ENCODE results near the gene LIPE.
A peak's percentile ranks its signal among the peaks of the same experiment; 100 is the strongest.

LIPE gene

GRCh38 chr19:42424712-42425131, 2.5 kb downstream of the LIPE start:
- Mint-ChIP-seq H3K9me3 (no peaks in the 10 kb centered on the region), H3K36me3 (no peaks in the 10 kb centered on the region), H3K27ac (no peak overlapping the region), H3K4me3 (peak overlapping the region; percentile 94), H3K4me1 (peaks cover 41% of the 10 kb centered on the region), H3K27me3 (no peaks in the 10 kb centered on the region)

GRCh38 chr19:42424345-42424707, 2.9 kb downstream of the LIPE start:
- Mint-ChIP-seq H3K4me1 (peaks cover 41% of the 10 kb centered on the region), H3K36me3 (no peaks in the 10 kb centered on the region), H3K4me3 (peak overlapping the region; percentile 94), H3K27ac (no peak overlapping the region), H3K9me3 (no peaks in the 10 kb centered on the region), H3K27me3 (no peaks in the 10 kb centered on the region)

- H3K36me3 Mint-ChIP-seq: no peaks in the 10 kb centered on the region
- no peaks in the 10 kb centered on the region for H3K9me3 Mint-ChIP-seq
- H3K4me1 Mint-ChIP-seq: peaks cover 41% of the 10 kb centered on the region
- H3K27me3 Mint-ChIP-seq: no peaks in the 10 kb centered on the region
- H3K27ac Mint-ChIP-seq: peak overlapping the region; percentile 94
- peak overlapping the region; percentile 94 for H3K4me3 Mint-ChIP-seq
Observed at GRCh38 chr19:42423462-42424344, 3.5 kb downstream of the LIPE start.

- no peaks in the 10 kb centered on the region for H3K9me3 Mint-ChIP-seq
- no peaks in the 10 kb centered on the region for H3K27me3 Mint-ChIP-seq
- H3K27ac Mint-ChIP-seq: peak overlapping the region; percentile 94
- peak overlapping the region; percentile 94 for H3K4me3 Mint-ChIP-seq
- H3K4me1 Mint-ChIP-seq: peaks cover 41% of the 10 kb centered on the region
- no peaks in the 10 kb centered on the region for H3K36me3 Mint-ChIP-seq
Observed at GRCh38 chr19:42422901-42423461, 4.2 kb downstream of the LIPE start.

GRCh38 chr19:42422092-42422900, 4.9 kb downstream of the LIPE start:
- Mint-ChIP-seq H3K27ac (peak overlapping the region; percentile 94), H3K4me3 (peak overlapping the region; percentile 94), H3K36me3 (no peaks in the 10 kb centered on the region), H3K4me1 (peaks cover 41% of the 10 kb centered on the region), H3K9me3 (no peaks in the 10 kb centered on the region), H3K27me3 (no peaks in the 10 kb centered on the region)

DNA sequence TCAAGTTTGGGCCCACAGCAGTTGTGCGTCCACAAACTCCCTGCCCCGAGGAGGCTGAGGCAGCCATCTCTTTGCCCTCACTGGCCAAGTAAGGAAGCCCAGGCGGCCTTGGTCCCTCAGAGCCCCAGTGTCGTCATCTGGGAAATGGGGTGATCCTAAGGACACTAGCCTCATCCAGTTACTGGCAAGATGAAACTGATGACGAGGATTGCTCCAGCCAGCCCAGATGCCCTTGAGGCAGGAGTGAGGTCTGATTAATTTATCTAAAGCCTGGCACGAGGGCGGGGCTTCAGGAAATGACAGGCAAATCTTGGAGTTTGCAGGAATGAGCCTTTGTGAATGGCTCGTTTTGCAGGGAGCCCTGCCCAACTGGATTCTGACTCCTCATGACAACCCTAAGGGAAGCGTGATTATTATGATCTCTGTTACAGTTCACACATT, 5.6 kb downstream of the LIPE start:
- Mint-ChIP-seq H3K9me3 (no peaks in the 10 kb centered on the region), H3K27me3 (no peaks in the 10 kb centered on the region), H3K4me1 (peaks cover 41% of the 10 kb centered on the region), H3K36me3 (no peaks in the 10 kb centered on the region), H3K27ac (no peak overlapping the region), H3K4me3 (peak overlapping the region; percentile 94)

- Mint-ChIP-seq H3K4me1 (peaks cover 41% of the 10 kb centered on the region), H3K27me3 (no peaks in the 10 kb centered on the region), H3K27ac (peak overlapping the region; percentile 65), H3K36me3 (no peaks in the 10 kb centered on the region), H3K4me3 (peak overlapping the region; percentile 37), H3K9me3 (no peaks in the 10 kb centered on the region)
Observed at GRCh38 chr19:42421101-42421500, 6.1 kb downstream of the LIPE start.

DNA sequence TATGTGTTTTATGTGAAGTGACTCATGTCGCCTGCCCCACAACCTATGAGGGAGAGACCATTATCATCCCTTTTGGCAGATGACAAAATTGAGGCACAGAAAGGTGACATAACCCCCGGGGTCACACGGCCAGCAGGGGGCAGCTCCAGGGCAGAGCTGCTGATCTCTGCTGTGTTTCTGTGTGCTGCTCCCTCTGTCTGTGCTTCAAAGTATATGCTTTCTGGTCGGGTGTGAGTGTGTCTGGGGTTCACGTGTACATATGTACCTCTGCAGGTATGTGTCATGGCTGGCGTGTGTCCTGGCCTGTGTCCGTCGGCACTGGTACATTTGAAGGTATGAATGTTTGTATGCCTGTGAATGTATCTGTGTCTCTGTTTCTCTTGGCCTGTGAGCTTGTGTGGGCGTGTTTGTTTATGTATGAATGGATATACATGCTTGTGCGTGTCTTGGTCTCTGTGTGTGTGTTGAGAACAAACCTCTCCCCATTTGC, 7.1 kb downstream of the LIPE start:
- Mint-ChIP-seq H3K9me3 (no peaks in the 10 kb centered on the region), H3K27me3 (no peaks in the 10 kb centered on the region), H3K4me3 (no peak overlapping the region), H3K36me3 (no peaks in the 10 kb centered on the region), H3K27ac (no peak overlapping the region), H3K4me1 (peaks cover 41% of the 10 kb centered on the region)

GRCh38 chr19:42419309-42419708, 7.9 kb downstream of the LIPE start:
- Mint-ChIP-seq H3K36me3 (no peaks in the 10 kb centered on the region), H3K4me1 (peaks cover 38% of the 10 kb centered on the region), H3K9me3 (no peaks in the 10 kb centered on the region), H3K27ac (no peak overlapping the region), H3K4me3 (no peak overlapping the region), H3K27me3 (no peaks in the 10 kb centered on the region)

- Mint-ChIP-seq H3K9me3 (no peaks in the 10 kb centered on the region), H3K27me3 (no peaks in the 10 kb centered on the region), H3K36me3 (peaks cover 2% of the 10 kb centered on the region), H3K4me1 (no peaks in the 10 kb centered on the region), H3K4me3 (no peak overlapping the region), H3K27ac (no peak overlapping the region)
Observed at GRCh38 chr19:42412661-42413076, 14.5 kb downstream of the LIPE start.

DNA sequence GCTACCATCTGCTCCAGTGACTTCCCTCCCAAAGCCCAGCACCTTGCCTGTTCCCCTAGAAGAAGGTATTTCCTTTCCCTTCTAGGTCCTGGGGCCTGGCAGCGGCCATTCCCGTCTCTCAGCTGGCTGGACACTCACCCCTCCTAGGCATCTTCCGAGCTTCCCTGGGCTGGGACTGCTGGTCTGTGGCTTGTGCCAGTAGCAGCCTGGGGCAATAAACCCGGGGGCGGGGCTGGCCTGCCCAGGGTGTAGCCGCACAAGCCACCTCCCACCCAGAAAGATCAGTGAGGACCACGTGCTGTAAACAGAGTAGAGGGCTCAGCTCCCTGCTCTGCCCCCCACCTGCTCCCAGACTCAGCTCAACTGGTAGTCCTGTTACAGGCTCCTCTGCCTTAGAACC, 15.0 kb downstream of the LIPE start:
- Mint-ChIP-seq H3K4me1 (no peaks in the 10 kb centered on the region), H3K27me3 (no peaks in the 10 kb centered on the region), H3K4me3 (no peak overlapping the region), H3K9me3 (no peaks in the 10 kb centered on the region), H3K36me3 (peaks cover 2% of the 10 kb centered on the region), H3K27ac (no peak overlapping the region)

DNA sequence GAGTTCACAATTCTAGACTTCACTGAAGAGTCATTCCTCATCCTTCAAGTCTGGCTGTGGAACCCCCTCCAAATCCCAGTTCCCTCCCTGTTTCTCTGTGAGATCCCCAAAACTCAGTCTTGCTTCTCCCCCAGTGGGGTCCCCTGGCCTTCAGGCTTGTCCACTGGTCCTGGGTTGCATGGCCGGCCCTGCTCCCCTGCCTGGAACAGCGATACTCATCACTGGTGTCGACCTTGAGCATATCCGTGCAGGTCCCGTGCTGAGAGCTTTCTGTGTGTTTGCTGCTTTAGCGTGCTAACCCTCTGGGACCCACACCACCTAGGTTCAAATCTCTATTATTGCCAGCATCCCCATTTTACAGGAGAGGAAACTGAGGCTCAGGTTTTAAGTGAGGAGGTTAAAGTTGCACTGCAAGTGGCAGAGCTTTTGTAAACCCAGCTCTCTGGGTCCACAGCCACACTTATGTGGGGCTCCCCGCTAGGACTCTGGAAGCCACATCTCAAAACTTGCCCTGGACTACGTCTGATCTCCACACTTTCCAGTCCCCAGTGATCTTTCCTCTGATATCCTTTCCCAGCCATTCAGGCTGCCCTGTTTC, 15.5 kb downstream of the LIPE start:
- H3K4me3 Mint-ChIP-seq: no peak overlapping the region
- no peaks in the 10 kb centered on the region for H3K4me1 Mint-ChIP-seq
- H3K9me3 Mint-ChIP-seq: no peaks in the 10 kb centered on the region
- no peaks in the 10 kb centered on the region for H3K27me3 Mint-ChIP-seq
- peaks cover 2% of the 10 kb centered on the region for H3K36me3 Mint-ChIP-seq
- peak overlapping the region; percentile 43 for H3K27ac Mint-ChIP-seq

DNA sequence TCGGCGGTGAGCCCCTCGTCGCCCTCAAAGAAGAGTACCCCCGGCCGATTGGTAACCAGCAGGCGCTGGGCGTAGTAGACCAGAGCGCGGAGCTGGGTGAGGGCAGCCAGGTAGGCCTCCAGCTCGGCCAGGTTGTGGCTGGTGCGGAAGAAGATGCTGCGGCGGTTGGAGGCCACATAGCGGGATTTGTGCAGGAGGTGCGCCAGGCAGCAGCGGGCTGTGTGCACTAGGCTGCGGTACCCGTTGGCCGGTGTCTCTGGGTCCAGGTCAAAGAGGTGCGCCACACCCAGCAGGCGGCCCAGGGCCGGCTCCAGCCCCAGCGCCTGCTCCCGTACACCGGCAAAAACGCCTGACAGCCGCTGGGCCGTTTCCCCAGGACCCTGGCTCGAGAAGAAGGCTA, 16.8 kb downstream of the LIPE start:
- Mint-ChIP-seq H3K36me3 (peaks cover 2% of the 10 kb centered on the region), H3K27ac (no peak overlapping the region), H3K27me3 (no peaks in the 10 kb centered on the region), H3K9me3 (no peaks in the 10 kb centered on the region), H3K4me1 (no peaks in the 10 kb centered on the region), H3K4me3 (no peak overlapping the region)

DNA sequence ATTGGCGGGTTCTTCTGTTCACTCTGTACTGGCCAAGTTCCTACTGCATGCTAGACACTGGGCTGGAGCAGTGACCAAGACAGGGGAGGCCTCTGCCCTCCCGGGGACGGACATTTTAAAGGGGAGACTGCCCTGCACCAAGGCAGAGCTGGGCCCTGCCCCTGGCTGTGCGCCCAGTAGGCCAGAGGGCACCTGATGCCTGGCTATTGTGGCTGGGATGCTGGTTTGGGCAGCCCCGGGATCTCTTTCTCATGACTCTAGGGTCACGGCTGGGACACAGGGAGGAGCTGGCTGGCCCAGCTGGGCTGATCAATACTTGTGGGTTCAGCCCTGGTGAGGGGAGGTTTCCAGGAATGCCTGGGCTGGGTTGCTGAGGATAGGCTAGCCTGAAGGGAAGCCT, 17.7 kb downstream of the LIPE start:
- no peaks in the 10 kb centered on the region for H3K27me3 Mint-ChIP-seq
- H3K9me3 Mint-ChIP-seq: no peaks in the 10 kb centered on the region
- no peak overlapping the region for H3K27ac Mint-ChIP-seq
- no peak overlapping the region for H3K4me3 Mint-ChIP-seq
- H3K4me1 Mint-ChIP-seq: no peaks in the 10 kb centered on the region
- H3K36me3 Mint-ChIP-seq: peaks cover 2% of the 10 kb centered on the region

- Mint-ChIP-seq H3K9me3 (no peaks in the 10 kb centered on the region), H3K36me3 (no peaks in the 10 kb centered on the region), H3K4me3 (no peak overlapping the region), H3K27ac (no peak overlapping the region), H3K4me1 (no peaks in the 10 kb centered on the region), H3K27me3 (no peaks in the 10 kb centered on the region)
Observed at GRCh38 chr19:42407816-42408175, 19.4 kb downstream of the LIPE start.
